Neural cell (in vitro differentiated cells): ENCODE results near the gene FBLN7.

Experiments
- EZH2 ChIP-seq: fragments of 200-600, 300-800 bp; shearing (Covaris generic), sonication (generic); IDR thresholded peaks from 2 replicates; pipeline ENCODE4 v1.6.1; 2014; ENCODE audit warnings: antibody characterized with exemption, low read length, borderline replicate concordance, mild to moderate bottlenecking; ENCODE audit not compliant: insufficient read depth, poor library complexity, severe bottlenecking
- POLR2AphosphoS5 ChIP-seq: IDR thresholded peaks from 2 replicates; pipeline ENCODE4 v1.6.1; 2012
- RAD21 ChIP-seq: fragments of 450-650 bp; conservative IDR thresholded peaks from 2 replicates; pipeline ENCODE4 v1.6.1; 2014; ENCODE audit warnings: antibody characterized with exemption, mild to moderate bottlenecking, moderate library complexity

DNA sequence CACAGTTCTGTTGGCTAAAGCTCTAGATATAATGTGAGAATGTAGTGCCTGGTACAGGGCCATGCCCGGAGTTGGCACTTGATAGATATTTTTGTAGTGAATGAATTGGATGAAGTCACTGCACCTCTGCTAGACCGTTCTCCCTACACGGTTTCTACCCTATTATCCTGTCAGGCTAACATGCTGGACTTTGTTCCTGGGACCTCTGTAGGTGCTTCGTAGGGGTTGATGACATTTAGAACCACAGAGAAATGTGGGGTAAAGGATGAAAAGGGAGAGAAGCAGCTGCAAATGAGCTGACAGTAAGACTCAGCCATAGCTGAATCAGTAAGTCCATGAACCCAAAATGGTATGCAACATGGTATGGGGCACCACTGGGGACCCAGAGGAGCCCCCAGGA lies 4.1 kb upstream of the FBLN7 start:
- TF ChIP-seq RAD21 (no peak), POLR2AphosphoS5 (no peak), EZH2 (no peak)
